WTC11 (cell line): ENCODE results near the gene PNMT. TPM values are rescaled to one million over a fixed set of nuclear protein-coding genes. Genes with fewer than 3 reads are reported as not detected.

Source experiments
- ATAC-seq: fragments of 200-7000 bp; cut with Tn5 transposase; 2 replicates; pipeline ENCODE4 v1.10.0; 2021; ENCODE audit warnings: mild to moderate bottlenecking, moderate library complexity
- CTCF ChIA-PET: fragments of 300-600 bp; sonication (Branson Sonifier 250); formaldehyde crosslinking; loops from one replicate; lab custom pipeline; 2021; ENCODE audit warnings: antibody characterized with exemption; lab: Charles Lee
- POLR2A ChIA-PET: fragments of 350-600 bp; sonication (Branson Sonifier 250); formaldehyde crosslinking; loops from one replicate; lab custom pipeline; 2021; ENCODE audit warnings: antibody characterized with exemption; lab: Charles Lee
- DNase-seq: peaks from one replicate; pipeline ENCODE4 v3.0.0; 2021; ENCODE audit warnings: low spot score
- H3K27ac Mint-ChIP-seq: 2 replicates; pipeline ENCODE4 v1.8.0; 2021; ENCODE audit warnings: mixed read lengths
- H3K27me3 Mint-ChIP-seq: 2 replicates; pipeline ENCODE4 v1.8.0; 2021; ENCODE audit warnings: low read depth, mild to moderate bottlenecking, moderate library complexity, mixed read lengths
- H3K36me3 Mint-ChIP-seq: 2 replicates; pipeline ENCODE4 v1.8.0; 2021; ENCODE audit warnings: mixed read lengths
- H3K4me1 Mint-ChIP-seq: 2 replicates; pipeline ENCODE4 v1.8.0; 2022; ENCODE audit warnings: mixed read lengths
- H3K4me3 Mint-ChIP-seq: 2 replicates; pipeline ENCODE4 v1.8.0; 2021; ENCODE audit warnings: mild to moderate bottlenecking, moderate library complexity, mixed read lengths
- H3K9me3 Mint-ChIP-seq: 2 replicates; pipeline ENCODE4 v1.8.0; 2021; ENCODE audit warnings: mixed read lengths
- ATF2 ChIP-seq: sonication (generic); formaldehyde crosslinking; IDR thresholded peaks from 2 replicates; pipeline ENCODE4 v1.8.1; 2022; ENCODE audit warnings: low read depth, missing genetic modification reagents, borderline replicate concordance
- CREM ChIP-seq: sonication (generic); formaldehyde crosslinking; IDR thresholded peaks from 2 replicates; pipeline ENCODE4 v1.8.1; 2022; ENCODE audit warnings: mild to moderate bottlenecking, missing genetic modification reagents, moderate library complexity
- CTCF ChIP-seq: fragments of 200-600 bp; IDR thresholded peaks from 2 replicates; pipeline ENCODE4 v1.8.0; 2022; ENCODE audit warnings: antibody characterized with exemption
- ESRRA ChIP-seq: sonication (generic); formaldehyde crosslinking; IDR thresholded peaks from 2 replicates; pipeline ENCODE4 v1.8.1; 2022; ENCODE audit warnings: mild to moderate bottlenecking, missing genetic modification reagents, borderline replicate concordance
- FOXJ3 ChIP-seq: sonication (generic); formaldehyde crosslinking; IDR thresholded peaks from 2 replicates; pipeline ENCODE4 v1.9.0; 2021; ENCODE audit warnings: missing genetic modification reagents, mild to moderate bottlenecking, borderline replicate concordance
- FOXK1 ChIP-seq: sonication (generic); formaldehyde crosslinking; IDR thresholded peaks from 2 replicates; pipeline ENCODE4 v1.8.0; 2022; ENCODE audit warnings: mild to moderate bottlenecking, moderate library complexity, missing genetic modification reagents
- FOXP4 ChIP-seq: sonication (generic); formaldehyde crosslinking; IDR thresholded peaks from 2 replicates; pipeline ENCODE4 v1.8.0; 2022; ENCODE audit warnings: mild to moderate bottlenecking, missing genetic modification reagents
- JUN ChIP-seq: sonication (generic); formaldehyde crosslinking; IDR thresholded peaks from 2 replicates; pipeline ENCODE4 v1.8.0; 2023; ENCODE audit warnings: mild to moderate bottlenecking, missing genetic modification reagents
- MYBL2 ChIP-seq: sonication (generic); formaldehyde crosslinking; IDR thresholded peaks from 2 replicates; pipeline ENCODE4 v1.8.1; 2023; ENCODE audit warnings: mild to moderate bottlenecking, moderate library complexity, missing genetic modification reagents
- PRRX2 ChIP-seq: fragments of 250-450 bp; sonication (Bioruptor Pico); IDR thresholded peaks from 2 replicates; pipeline ENCODE4 v1.8.0; 2021; ENCODE audit warnings: mild to moderate bottlenecking
- TP53 ChIP-seq: sonication (generic); formaldehyde crosslinking; IDR thresholded peaks from 2 replicates; pipeline ENCODE4 v1.8.1; 2023; ENCODE audit warnings: mild to moderate bottlenecking, missing genetic modification reagents
- ZBTB21 ChIP-seq: sonication (generic); formaldehyde crosslinking; IDR thresholded peaks from 2 replicates; pipeline ENCODE4 v1.8.1; 2023; ENCODE audit warnings: mild to moderate bottlenecking, missing genetic modification reagents, borderline replicate concordance
- ZNF219 ChIP-seq: sonication (generic); formaldehyde crosslinking; IDR thresholded peaks from 2 replicates; pipeline ENCODE4 v1.8.0; 2023; ENCODE audit warnings: missing genetic modification reagents, mild to moderate bottlenecking, borderline replicate concordance
- ZNF281 ChIP-seq: sonication (generic); formaldehyde crosslinking; IDR thresholded peaks from 2 replicates; pipeline ENCODE4 v1.8.0; 2023; ENCODE audit warnings: mild to moderate bottlenecking, missing genetic modification reagents
- total RNA-seq: library from RNA; stranded (reverse); gene quantifications from 3 replicates; pipeline ENCODE4 v1.2.3, GENCODE V29; 2021
- TF ChIP-seq, protein P1 (sequence below): sonication (generic); formaldehyde crosslinking; IDR thresholded peaks from 2 replicates; pipeline ENCODE4 v1.8.0; 2022; ENCODE audit warnings: mild to moderate bottlenecking, missing genetic modification reagents
- TF ChIP-seq, protein P2 (sequence below): fragments of 250-450 bp; sonication (Bioruptor Pico); IDR thresholded peaks from 2 replicates; pipeline ENCODE4 v1.9.0; 2021; ENCODE audit warnings: mild to moderate bottlenecking
- TF ChIP-seq, protein P3 (sequence below): sonication (generic); formaldehyde crosslinking; IDR thresholded peaks from 2 replicates; pipeline ENCODE4 v1.8.1; 2023; ENCODE audit warnings: mild to moderate bottlenecking, missing genetic modification reagents, moderate library complexity
- TF ChIP-seq, protein P4 (sequence below): sonication (generic); formaldehyde crosslinking; IDR thresholded peaks from 2 replicates; pipeline ENCODE4 v1.8.0; 2022; ENCODE audit warnings: mild to moderate bottlenecking, missing genetic modification reagents

Gene PNMT
- total RNA-seq, 1 experiment from 2014 or later = 3.1 TPM

DNA sequence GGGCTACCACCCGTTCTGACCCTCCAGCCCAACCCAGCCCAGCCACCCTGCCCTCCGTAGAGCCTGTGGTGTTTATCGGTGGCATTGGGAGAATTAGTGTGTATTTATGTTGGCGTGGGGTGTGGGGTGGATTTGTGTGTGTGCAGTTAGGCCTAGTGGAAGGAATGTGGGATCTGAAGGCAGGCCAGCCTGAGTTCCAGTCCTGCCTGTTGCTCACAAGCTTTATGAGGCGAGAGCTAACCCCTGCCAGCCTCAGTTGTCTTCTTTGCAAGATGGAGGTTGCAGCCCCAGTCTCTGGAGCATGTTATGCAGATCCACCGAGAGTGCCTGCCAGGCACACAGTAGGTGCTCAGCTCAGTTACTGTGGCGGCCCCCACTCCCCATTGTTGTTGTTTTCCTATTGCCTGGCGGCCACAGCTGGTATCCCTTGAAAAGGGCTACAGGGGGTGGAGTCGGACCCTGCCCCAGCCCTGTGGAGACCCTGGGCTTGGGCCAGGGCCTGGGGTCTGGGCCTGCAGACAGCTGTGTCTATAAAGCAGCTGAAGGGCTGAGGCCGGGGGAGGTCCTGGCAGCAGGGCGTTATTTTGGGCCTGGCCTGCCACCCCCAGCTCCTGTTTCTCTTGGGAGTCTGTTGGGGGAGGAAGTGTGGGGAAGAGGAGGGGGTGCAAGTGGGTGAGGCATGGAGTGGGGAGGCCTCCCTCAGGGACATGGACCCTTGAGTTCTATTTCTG is 36.7 kb downstream of the PNMT start (continued):
- TF ChIP-seq MYBL2 (CRISPR knock-in tag) (no peak), ATF2 (CRISPR knock-in tag) (no peak), FOXJ3 (CRISPR knock-in tag) (no peak), JUN (no peak), ZNF219 (CRISPR knock-in tag) (no peak), CREM (CRISPR knock-in tag) (no peak), ESRRA (no peak), TP53 (no peak), PRRX2 (CRISPR knock-in tag) (no peak), FOXK1 (CRISPR knock-in tag) (peak; percentile 71; the same call in 1 of the 2 replicates), CTCF (no peak)
- TF ChIP-seq, protein P1, sequence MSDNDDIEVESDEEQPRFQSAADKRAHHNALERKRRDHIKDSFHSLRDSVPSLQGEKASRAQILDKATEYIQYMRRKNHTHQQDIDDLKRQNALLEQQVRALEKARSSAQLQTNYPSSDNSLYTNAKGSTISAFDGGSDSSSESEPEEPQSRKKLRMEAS = no peak
- TF ChIP-seq, protein P2, sequence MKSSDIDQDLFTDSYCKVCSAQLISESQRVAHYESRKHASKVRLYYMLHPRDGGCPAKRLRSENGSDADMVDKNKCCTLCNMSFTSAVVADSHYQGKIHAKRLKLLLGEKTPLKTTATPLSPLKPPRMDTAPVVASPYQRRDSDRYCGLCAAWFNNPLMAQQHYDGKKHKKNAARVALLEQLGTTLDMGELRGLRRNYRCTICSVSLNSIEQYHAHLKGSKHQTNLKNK (CRISPR knock-in tag) = no peak
- TF ChIP-seq, protein P3, sequence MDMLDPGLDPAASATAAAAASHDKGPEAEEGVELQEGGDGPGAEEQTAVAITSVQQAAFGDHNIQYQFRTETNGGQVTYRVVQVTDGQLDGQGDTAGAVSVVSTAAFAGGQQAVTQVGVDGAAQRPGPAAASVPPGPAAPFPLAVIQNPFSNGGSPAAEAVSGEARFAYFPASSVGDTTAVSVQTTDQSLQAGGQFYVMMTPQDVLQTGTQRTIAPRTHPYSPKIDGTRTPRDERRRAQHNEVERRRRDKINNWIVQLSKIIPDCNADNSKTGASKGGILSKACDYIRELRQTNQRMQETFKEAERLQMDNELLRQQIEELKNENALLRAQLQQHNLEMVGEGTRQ (CRISPR knock-in tag) = no peak
- TF ChIP-seq, protein P4, sequence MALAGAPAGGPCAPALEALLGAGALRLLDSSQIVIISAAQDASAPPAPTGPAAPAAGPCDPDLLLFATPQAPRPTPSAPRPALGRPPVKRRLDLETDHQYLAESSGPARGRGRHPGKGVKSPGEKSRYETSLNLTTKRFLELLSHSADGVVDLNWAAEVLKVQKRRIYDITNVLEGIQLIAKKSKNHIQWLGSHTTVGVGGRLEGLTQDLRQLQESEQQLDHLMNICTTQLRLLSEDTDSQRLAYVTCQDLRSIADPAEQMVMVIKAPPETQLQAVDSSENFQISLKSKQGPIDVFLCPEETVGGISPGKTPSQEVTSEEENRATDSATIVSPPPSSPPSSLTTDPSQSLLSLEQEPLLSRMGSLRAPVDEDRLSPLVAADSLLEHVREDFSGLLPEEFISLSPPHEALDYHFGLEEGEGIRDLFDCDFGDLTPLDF = no peak
- TF ChIP-seq, all 79 proteins: peak for 9

DNA sequence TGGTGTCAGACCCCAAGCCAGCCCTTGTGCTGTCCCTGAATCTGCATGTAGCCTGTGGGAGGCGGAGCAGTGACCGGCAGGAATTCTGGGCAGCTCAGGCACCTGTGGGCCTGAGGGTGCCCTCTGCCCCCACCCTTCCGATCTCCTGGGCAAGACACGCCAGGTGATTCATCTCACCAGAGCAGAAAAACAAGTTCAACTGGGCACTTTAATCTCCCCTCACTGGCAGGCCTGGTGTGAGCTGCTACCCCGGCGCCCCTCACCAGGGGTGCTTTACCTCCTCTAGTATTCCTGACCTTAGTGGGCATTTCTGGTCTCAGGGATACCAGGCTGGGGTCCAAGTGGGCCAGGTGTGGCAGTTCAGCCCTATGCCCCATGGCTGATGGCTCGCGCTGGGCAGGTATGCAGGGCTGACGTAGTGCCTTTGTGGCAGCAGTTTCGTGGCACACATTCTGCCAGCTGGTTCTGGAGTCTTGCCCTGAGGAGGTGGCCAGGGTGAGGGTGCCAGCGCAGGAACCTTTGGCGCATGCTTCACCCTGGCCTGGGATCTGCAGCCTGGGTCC is 37.6 kb downstream of the PNMT start:
- Mint-ChIP-seq H3K27me3 (no peaks in the 10 kb centered on the region), H3K27ac (peak overlapping the region; percentile 92), H3K4me3 (no peak overlapping the region), H3K36me3 (peaks cover 39% of the 10 kb centered on the region), H3K9me3 (no peaks in the 10 kb centered on the region), H3K4me1 (peaks cover 51% of the 10 kb centered on the region)
- no peak for DNase-seq
- ATAC-seq = 0 out of 2 replicates have a peak, but pooled peaks have one; percentile 4
- no peak for TF ChIP-seq ZBTB21
- TF ChIP-seq ZNF281 (CRISPR knock-in tag) = no peak
- TF ChIP-seq ATF2 (CRISPR knock-in tag) = no peak
- no peak for TF ChIP-seq FOXP4 (CRISPR knock-in tag)
- ChIA-PET CTCF (interaction anchor here (1.0 to 7.9 kb wide), 13 partner anchors 10 to 84 kb away, joined by 3 to 77 read pairs (median 6); partner anchors contain the start of genes MIEN1 and PNMT), POLR2A (interaction anchor here (1.1 to 1.4 kb wide), 2 partner anchors 10 to 17 kb away, joined by 4 to 9 read pairs; partner anchors contain the start of gene PGAP3)
